Fibroblast of the aortic adventitia (primary cell): ENCODE measurements around the gene ROR2. TPM values are rescaled to one million over a fixed set of nuclear protein-coding genes. Genes with fewer than 3 reads are reported as not detected.

Source experiments
- DNase-seq: peaks from one replicate; pipeline ENCODE4 v3.0.0-alpha.2; 2010; ENCODE audit warnings: low read depth
- H3K4me3 ChIP-seq: 2 replicates; pipeline ENCODE4 v1.5.1; 2011; ENCODE audit warnings: low read depth, mild to moderate bottlenecking, control low read depth, low read length, moderate library complexity
- total RNA-seq: library from RNA; depleted of rRNA; stranded (reverse); fragments of >200 nt; gene quantifications from 2 replicates; pipeline ENCODE4 v1.2.3, GENCODE V29; 2012; ENCODE audit warnings: low replicate concordance
- TF ChIP-seq, protein P1 (sequence below): IDR thresholded peaks from 2 replicates; pipeline ENCODE4 v1.5.1; 2011; ENCODE audit warnings: mild to moderate bottlenecking, low read length, control low read depth, inconsistent platforms; ENCODE audit not compliant: insufficient read depth

ROR2 gene
- total RNA-seq, 1 donor = 13.0 TPM

DNA sequence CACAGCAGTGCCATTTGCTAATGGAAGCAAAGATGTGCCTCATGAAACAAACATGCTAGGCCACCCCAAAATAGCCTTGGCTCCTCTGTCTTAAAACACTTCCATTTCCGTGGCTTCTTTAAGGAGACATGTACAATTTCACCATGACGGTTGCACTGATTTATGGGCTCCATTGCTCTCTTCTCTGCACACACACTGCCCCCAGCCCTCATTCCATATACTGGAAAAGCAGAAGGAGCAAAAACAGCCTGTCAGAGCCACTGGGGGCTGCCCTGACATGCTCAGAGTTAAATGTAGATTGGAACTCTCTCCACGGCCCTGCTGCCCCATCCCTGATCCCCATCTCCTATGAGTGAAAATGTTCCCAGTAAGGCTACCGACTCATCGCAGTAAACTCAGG lies 114.8 kb downstream of the ROR2 start:
- no peak for DNase-seq
- no peak overlapping the region for H3K4me3 ChIP-seq
- TF ChIP-seq, protein P1, sequence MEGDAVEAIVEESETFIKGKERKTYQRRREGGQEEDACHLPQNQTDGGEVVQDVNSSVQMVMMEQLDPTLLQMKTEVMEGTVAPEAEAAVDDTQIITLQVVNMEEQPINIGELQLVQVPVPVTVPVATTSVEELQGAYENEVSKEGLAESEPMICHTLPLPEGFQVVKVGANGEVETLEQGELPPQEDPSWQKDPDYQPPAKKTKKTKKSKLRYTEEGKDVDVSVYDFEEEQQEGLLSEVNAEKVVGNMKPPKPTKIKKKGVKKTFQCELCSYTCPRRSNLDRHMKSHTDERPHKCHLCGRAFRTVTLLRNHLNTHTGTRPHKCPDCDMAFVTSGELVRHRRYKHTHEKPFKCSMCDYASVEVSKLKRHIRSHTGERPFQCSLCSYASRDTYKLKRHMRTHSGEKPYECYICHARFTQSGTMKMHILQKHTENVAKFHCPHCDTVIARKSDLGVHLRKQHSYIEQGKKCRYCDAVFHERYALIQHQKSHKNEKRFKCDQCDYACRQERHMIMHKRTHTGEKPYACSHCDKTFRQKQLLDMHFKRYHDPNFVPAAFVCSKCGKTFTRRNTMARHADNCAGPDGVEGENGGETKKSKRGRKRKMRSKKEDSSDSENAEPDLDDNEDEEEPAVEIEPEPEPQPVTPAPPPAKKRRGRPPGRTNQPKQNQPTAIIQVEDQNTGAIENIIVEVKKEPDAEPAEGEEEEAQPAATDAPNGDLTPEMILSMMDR = no peak

GRCh38 chr9:91834740-91835139 lies 115.3 kb downstream of the ROR2 start:
- TF ChIP-seq, protein P1 = no peak
- no peak for DNase-seq
- no peak overlapping the region for H3K4me3 ChIP-seq

DNA sequence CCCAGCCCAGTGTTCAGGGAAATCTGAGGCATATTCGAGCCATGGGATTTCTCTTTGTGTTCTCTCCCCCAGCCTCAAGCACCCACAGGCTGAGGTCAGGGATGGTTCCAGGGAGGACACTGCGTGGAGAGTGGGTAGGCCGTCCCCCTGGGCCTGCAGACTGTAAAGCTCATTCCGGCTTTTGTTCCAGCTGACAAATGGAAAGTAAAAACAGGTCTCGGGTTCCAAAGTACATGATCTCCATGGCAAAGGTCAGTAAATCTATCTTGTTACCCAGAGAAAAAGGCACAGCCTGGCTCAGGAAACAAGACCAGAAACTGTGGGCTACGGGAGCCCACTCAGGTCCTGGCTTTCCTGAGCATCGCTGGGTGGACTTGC lies 116.2 kb downstream of the ROR2 start:
- DNase-seq = no peak
- TF ChIP-seq, protein P1 = no peak
- H3K4me3 ChIP-seq = no peak overlapping the region

DNA sequence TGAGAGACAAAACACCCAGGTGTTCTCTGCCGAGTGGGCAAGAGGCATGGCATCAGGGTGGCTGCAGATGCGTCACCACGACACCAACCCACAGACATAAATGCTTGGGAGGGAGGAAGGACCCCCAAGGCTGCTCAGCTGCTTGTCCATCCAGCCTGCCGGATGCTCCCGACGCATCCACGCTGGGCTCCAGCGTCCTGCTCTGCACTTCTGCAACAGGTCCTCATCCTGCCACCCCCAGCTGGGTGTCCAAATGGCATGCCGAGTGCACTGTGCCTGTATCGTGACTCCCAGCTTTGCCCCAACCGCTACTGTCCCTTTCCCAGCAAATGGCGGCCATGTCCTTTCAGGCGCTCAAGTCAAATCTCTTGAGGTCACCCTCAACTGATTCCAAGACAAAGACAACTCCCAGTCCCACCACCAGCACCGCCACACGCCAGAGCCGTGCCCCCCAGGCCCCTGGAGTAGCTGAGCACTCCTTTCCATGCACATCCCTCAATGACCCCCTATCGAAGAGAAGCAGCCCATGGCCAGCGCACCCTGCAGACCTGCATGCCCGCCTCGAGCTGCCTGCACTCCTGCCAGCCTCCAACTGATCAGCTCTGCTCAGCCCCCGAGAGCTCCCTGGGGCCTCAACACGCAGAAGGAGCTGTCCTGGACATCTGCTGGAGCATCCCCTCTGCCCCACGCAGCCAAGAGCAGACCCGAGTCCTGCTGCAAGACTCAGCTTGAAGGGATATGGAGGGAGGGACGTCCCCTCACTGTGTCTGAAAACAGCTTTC lies 116.7 kb downstream of the ROR2 start:
- no peak for DNase-seq
- H3K4me3 ChIP-seq = no peak overlapping the region
- TF ChIP-seq, protein P1 = no peak

DNA sequence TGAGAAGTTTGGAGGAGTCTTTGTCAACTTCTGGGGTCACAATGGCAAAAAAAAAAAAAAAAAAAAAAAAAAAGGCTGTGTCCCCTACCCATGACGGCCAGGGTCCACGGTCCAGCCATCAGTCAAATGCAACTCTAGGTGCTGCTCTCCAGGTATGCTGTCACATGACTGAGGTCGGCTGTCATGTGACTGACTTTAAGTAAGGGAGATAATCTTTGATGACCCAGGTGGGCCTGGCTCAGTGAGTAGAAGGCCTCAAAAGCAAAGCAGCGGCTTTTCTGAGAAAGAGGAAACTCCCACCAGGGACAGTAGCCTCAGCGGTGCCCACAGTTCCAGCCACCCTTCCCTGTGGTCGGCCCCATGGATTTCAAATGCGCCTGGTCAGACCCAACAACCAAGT lies 117.7 kb downstream of the ROR2 start:
- TF ChIP-seq, protein P1 = no peak

GRCh38 chr9:91825866-91826265 lies 124.2 kb downstream of the ROR2 start:
- DNase-seq = no peak
- H3K4me3 ChIP-seq = no peak overlapping the region
- TF ChIP-seq, protein P1 = no peak

More for the DNA sequence above, 117.7 kb downstream of the ROR2 start:
- H3K4me3 ChIP-seq = no peak overlapping the region
- no peak for DNase-seq

DNA sequence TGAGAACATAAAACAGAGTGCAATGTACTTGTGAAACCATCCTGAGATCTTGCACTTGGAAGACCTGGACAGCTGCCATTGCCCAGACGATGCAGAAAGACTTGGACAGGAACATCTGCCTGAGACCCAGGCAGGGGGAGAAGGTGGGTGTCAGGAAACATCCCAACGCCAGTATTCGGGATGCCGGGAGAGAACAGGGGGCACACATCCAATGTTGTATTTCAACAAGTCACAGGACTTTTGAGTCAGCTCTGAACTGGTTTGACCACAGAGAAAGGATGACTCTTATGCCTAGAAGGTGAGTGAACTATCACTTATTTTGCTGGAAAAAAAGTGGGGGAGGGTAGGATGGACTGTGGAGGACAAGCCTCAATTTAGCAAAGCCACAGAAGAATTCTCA lies 124.6 kb downstream of the ROR2 start:
- DNase-seq = peak; percentile 55
- TF ChIP-seq, protein P1 = no peak
- H3K4me3 ChIP-seq = no peak overlapping the region
